ENCODE results near the gene ESAM. TPM values are rescaled to one million over a fixed set of nuclear protein-coding genes. Genes with fewer than 3 reads are reported as not detected.

Gene ESAM
- total and polyA plus RNA-seq, 2 of the 8 experiments (the other 6 are each of a cell fraction or from before 2014, with no cell fraction given), result 0.09 TPM; not detected in 1

DNA sequence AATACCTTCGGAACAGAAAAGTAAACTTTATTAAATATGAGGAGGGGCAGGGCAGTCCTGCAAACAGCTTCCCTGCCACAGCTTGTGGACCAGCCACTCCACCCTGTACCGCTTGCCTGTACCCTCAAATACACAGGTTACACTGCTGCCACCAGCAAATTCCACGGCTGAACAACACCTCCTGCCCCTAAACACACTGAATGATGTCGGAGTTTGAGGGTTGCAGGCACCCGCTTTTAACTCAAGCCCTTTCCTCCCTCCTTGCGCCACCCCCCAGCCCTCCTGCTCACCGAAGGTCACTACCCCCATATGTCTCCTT, 14.0 kb downstream of the ESAM start (continued):
- TF ChIP-seq RNF2 (IDR thresholded peaks at IDR 0.05; ENCODE audit: borderline replicate concordance, low read depth, low read length, missing control alignments, poor library complexity, severe bottlenecking) (peak; percentile 58), EGR1 (IDR thresholded peaks at IDR 0.05; ENCODE audit: borderline replicate concordance, low read depth, low read length) (no peak), JUN (IDR thresholded peaks at IDR 0.05; ENCODE audit: low read depth, low read length) (no peak), POLR2AphosphoS5 (IDR thresholded peaks at IDR 0.05; ENCODE audit: low read depth, low read length) (no peak), SUZ12 (IDR thresholded peaks at IDR 0.05; ENCODE audit: low read length) (peak; percentile 82; the same call in 1 of the 2 replicates), NRF1 (IDR thresholded peaks at IDR 0.05; ENCODE audit: low read depth, low read length) (no peak), ZNF274 (IDR thresholded peaks at IDR 0.05; ENCODE audit: borderline replicate concordance, extremely low read depth, low read length) (no peak), HDAC2 (IDR thresholded peaks at IDR 0.05; ENCODE audit: borderline replicate concordance in 1 of 2, low read depth in 2 of 2, low read length in 2 of 2) (no peak)
- TF ChIP-seq, protein P1, sequence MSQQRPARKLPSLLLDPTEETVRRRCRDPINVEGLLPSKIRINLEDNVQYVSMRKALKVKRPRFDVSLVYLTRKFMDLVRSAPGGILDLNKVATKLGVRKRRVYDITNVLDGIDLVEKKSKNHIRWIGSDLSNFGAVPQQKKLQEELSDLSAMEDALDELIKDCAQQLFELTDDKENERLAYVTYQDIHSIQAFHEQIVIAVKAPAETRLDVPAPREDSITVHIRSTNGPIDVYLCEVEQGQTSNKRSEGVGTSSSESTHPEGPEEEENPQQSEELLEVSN (IDR thresholded peaks at IDR 0.05), result no peak
- TF ChIP-seq, protein P2, sequence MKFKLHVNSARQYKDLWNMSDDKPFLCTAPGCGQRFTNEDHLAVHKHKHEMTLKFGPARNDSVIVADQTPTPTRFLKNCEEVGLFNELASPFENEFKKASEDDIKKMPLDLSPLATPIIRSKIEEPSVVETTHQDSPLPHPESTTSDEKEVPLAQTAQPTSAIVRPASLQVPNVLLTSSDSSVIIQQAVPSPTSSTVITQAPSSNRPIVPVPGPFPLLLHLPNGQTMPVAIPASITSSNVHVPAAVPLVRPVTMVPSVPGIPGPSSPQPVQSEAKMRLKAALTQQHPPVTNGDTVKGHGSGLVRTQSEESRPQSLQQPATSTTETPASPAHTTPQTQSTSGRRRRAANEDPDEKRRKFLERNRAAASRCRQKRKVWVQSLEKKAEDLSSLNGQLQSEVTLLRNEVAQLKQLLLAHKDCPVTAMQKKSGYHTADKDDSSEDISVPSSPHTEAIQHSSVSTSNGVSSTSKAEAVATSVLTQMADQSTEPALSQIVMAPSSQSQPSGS (IDR thresholded peaks at IDR 0.05; ENCODE audit: low read length), result no peak
